GM12801 (cell line): Measurements from ENCODE around the gene XDH.

Source experiments
- CTCF ChIP-seq: IDR thresholded peaks from one replicate; pipeline ENCODE4 v1.5.1; 2011; ENCODE audit warnings: control low read depth; ENCODE audit not compliant: insufficient read length; ENCODE audit errors: extremely low read depth

XDH gene

GRCh38 chr2:31430439-31431165, 16.1 kb upstream of the XDH start:
- TF ChIP-seq CTCF: no peak

GRCh38 chr2:31429759-31430438, 15.4 kb upstream of the XDH start:
- TF ChIP-seq CTCF: no peak

GRCh38 chr2:31429040-31429439, 14.5 kb upstream of the XDH start:
- no peak for TF ChIP-seq CTCF

GRCh38 chr2:31428001-31428418, 13.5 kb upstream of the XDH start:
- TF ChIP-seq CTCF: no peak

GRCh38 chr2:31426096-31426495, 11.6 kb upstream of the XDH start:
- no peak for TF ChIP-seq CTCF

- TF ChIP-seq CTCF: no peak
Observed at GRCh38 chr2:31421634-31422033, 7.1 kb upstream of the XDH start.

GRCh38 chr2:31420936-31421335, 6.4 kb upstream of the XDH start:
- TF ChIP-seq CTCF: no peak
